HEK293T (cell line): ENCODE results near the gene SLC7A14.

Source experiments
- CTCF ChIA-PET: fragments of 350-600 bp; formaldehyde crosslinking; extraction: SDS; loops from one replicate; lab custom pipeline; 2021; ENCODE audit warnings: antibody characterized with exemption, inconsistent platforms; lab: Yijun Ruan, JAX
- POLR2A ChIA-PET: fragments of 350-600 bp; formaldehyde crosslinking; extraction: SDS; loops from one replicate; lab custom pipeline; 2020; ENCODE audit warnings: antibody characterized with exemption, inconsistent platforms; lab: Yijun Ruan, JAX
- DNase-seq: peaks from one replicate; pipeline ENCODE4 v3.0.0; 2012; ENCODE audit warnings: mixed read lengths; ENCODE audit errors: extremely low spot score
- ARNT ChIP-seq: fragments of 450-650 bp; IDR thresholded peaks from 2 replicates; pipeline ENCODE4 v1.6.1; 2017; ENCODE audit warnings: mild to moderate bottlenecking
- BHLHE40 ChIP-seq: fragments of 450-650 bp; IDR thresholded peaks from 2 replicates; pipeline ENCODE4 v1.6.1; 2016; ENCODE audit warnings: mild to moderate bottlenecking, moderate library complexity, borderline replicate concordance
- CTBP1 ChIP-seq: fragments of 450-650 bp; IDR thresholded peaks from 2 replicates; pipeline ENCODE4 v1.6.1; 2016; ENCODE audit warnings: borderline replicate concordance
- ELF4 ChIP-seq: fragments of 450-650 bp; IDR thresholded peaks from 2 replicates; pipeline ENCODE4 v1.6.1; 2017; ENCODE audit warnings: antibody characterized with exemption
- FOXA1 ChIP-seq: fragments of 450-650 bp; IDR thresholded peaks from 2 replicates; pipeline ENCODE4 v1.6.1; 2016; ENCODE audit warnings: mild to moderate bottlenecking
- FOXK2 ChIP-seq: fragments of 450-650 bp; IDR thresholded peaks from 2 replicates; pipeline ENCODE4 v1.6.1; 2016; ENCODE audit warnings: mild to moderate bottlenecking
- FOXM1 ChIP-seq: fragments of 450-650 bp; IDR thresholded peaks from 2 replicates; pipeline ENCODE4 v1.6.1; 2017; ENCODE audit warnings: mild to moderate bottlenecking, borderline replicate concordance
- HDGF ChIP-seq: fragments of 450-650 bp; IDR thresholded peaks from 2 replicates; pipeline ENCODE4 v1.6.1; 2017; ENCODE audit warnings: antibody characterized with exemption, borderline replicate concordance
- L3MBTL2 ChIP-seq: fragments of 450-650 bp; conservative IDR thresholded peaks from 2 replicates; pipeline ENCODE4 v1.6.1; 2016; ENCODE audit warnings: mild to moderate bottlenecking
- LEF1 ChIP-seq: fragments of 450-650 bp; IDR thresholded peaks from 2 replicates; pipeline ENCODE4 v1.6.1; 2017; ENCODE audit warnings: mild to moderate bottlenecking, borderline replicate concordance
- NFRKB ChIP-seq: fragments of 450-650 bp; IDR thresholded peaks from 2 replicates; pipeline ENCODE4 v1.6.1; 2016; ENCODE audit warnings: mild to moderate bottlenecking, moderate library complexity
- SP1 ChIP-seq: fragments of 450-650 bp; IDR thresholded peaks from 2 replicates; pipeline ENCODE4 v1.6.1; 2017
- SUZ12 ChIP-seq: fragments of 450-650 bp; IDR thresholded peaks from 2 replicates; pipeline ENCODE4 v1.6.1; 2016; ENCODE audit warnings: mild to moderate bottlenecking
- TARDBP ChIP-seq: fragments of 450-650 bp; IDR thresholded peaks from 2 replicates; pipeline ENCODE4 v1.6.1; 2016
- ZNF384 ChIP-seq: fragments of 450-650 bp; IDR thresholded peaks from 2 replicates; pipeline ENCODE4 v1.6.1; 2016
- TF ChIP-seq, protein P1 (sequence below): fragments of 450-650 bp; IDR thresholded peaks from 2 replicates; pipeline ENCODE4 v1.6.1; 2016

Gene SLC7A14

DNA sequence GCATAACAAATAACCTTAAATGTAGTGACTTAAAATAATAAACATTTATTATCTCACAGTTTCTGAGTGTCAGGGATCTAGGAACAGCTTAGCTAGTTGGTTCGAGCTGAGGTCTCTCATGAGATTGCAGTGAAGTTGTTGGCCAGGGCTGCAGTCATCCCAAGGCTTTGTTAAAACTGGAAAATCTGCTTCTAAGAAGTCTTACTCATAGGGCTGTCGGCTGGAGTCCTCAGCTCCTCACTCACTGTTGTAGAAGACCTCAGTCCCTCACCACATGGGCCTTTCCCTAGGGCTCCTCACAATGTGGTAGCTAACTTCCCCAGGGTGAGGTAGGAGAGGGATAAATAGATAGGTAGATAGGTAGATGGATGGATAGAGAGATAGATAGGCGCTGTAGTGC, 20.8 kb upstream of the SLC7A14 start:
- ChIA-PET CTCF (no interaction called here), POLR2A (no interaction called here)
- no peak for TF ChIP-seq TARDBP
- TF ChIP-seq BHLHE40, result no peak
- TF ChIP-seq ZNF384, result no peak
- no peak for TF ChIP-seq FOXK2
- no peak for TF ChIP-seq ELF4
- TF ChIP-seq HDGF, result no peak
- no peak for TF ChIP-seq CTBP1
- no peak for TF ChIP-seq FOXA1
- TF ChIP-seq SUZ12, result no peak
- DNase-seq, result no peak

DNA sequence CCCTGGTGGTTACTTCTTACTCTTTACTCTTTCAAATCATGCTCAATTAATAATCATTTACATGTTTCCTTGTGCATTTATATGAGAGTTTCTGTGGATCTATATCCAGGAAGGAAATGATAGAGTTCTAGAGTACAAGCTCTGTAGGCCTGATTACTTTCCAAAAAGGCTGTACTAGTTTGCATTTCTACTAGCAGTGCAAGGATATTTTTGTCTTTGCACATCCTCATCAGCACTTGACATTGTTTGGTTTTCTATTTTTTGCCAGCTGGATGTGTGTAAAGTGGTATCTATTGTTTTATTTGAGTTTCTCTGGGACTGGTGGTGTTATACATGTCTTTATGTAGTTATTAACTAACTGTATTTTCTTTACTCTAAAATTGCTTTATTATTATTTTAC, 19.6 kb upstream of the SLC7A14 start:
- no peak for DNase-seq
- ChIA-PET POLR2A (no interaction called here), CTCF (no interaction called here)
- no peak for TF ChIP-seq BHLHE40
- TF ChIP-seq FOXA1, result no peak
- TF ChIP-seq LEF1, result no peak
- TF ChIP-seq ELF4, result no peak
- TF ChIP-seq L3MBTL2, result no peak
- TF ChIP-seq HDGF, result no peak
- TF ChIP-seq FOXK2, result no peak
- no peak for TF ChIP-seq SP1
- no peak for TF ChIP-seq TARDBP
- no peak for TF ChIP-seq NFRKB
- no peak for TF ChIP-seq CTBP1
- TF ChIP-seq ZNF384, result no peak
- TF ChIP-seq, protein P1, sequence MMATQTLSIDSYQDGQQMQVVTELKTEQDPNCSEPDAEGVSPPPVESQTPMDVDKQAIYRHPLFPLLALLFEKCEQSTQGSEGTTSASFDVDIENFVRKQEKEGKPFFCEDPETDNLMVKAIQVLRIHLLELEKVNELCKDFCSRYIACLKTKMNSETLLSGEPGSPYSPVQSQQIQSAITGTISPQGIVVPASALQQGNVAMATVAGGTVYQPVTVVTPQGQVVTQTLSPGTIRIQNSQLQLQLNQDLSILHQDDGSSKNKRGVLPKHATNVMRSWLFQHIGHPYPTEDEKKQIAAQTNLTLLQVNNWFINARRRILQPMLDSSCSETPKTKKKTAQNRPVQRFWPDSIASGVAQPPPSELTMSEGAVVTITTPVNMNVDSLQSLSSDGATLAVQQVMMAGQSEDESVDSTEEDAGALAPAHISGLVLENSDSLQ, result no peak
- no peak for TF ChIP-seq SUZ12
- no peak for TF ChIP-seq FOXM1
- no peak for TF ChIP-seq ARNT

DNA sequence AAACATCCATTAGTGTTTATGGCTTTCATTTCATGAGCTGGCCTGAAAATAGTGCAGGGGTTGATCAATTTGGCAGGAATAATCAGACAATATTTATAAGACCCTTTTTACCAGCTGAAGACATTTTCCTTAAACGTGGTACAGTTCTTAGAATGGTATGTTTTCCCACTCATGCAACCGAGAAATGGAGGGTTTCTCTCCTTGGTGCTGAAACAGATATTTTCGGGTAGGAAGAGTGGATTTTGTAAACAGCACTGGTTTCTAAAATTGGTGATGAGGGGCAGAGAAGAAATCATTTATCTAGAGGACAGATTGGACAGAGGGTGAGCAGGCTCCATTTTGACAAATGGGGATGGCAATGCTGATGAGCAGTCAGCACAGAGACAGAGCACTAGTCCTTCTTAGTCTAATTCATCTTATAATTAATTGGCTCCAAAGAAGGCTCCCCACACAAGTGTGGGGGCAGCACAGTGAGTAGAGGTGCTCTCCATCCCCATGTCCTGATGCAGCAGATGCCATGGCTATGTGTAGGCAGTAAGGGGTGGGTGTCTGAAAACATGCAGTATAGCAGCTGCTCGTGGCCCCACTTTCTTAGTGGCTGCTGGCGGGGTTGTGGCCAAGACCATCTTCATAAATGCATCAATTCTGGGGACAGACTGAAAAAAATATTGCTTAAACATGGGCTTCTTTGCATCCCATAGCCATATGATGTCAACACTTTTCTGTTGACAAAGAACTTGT, 18.1 kb upstream of the SLC7A14 start:
- DNase-seq, result no peak
- CTCF ChIA-PET, result no interaction called here
- POLR2A ChIA-PET, result no interaction called here
- TF ChIP-seq ARNT (no peak), CTBP1 (no peak), SUZ12 (no peak), NFRKB (no peak), ELF4 (no peak), HDGF (no peak), FOXM1 (no peak), FOXA1 (no peak), FOXK2 (no peak), SP1 (no peak), L3MBTL2 (no peak), ZNF384 (no peak), LEF1 (no peak), BHLHE40 (no peak), TARDBP (no peak)
- TF ChIP-seq, protein P1, result no peak

DNA sequence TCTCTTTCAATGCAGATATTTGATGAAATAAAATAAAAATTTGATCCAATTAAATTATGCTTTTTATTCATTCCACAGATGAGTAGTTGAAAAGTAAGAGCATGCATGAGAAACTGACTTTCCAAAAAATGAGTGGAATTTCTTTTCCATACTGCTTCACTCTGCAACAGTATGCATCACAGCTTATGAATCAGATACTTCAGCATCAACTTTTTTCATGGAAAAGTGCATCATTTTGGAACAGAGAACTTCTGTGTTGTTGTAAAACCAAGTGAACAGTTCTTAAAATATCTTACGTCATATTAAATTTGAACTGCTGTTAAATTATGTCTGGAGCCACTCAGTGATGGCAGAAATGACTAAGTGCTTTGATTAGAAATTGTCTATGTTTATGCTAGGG, 16.7 kb upstream of the SLC7A14 start:
- no peak for TF ChIP-seq BHLHE40
- no peak for TF ChIP-seq LEF1
- TF ChIP-seq SP1, result no peak
- TF ChIP-seq L3MBTL2, result no peak
- TF ChIP-seq ZNF384, result no peak
- TF ChIP-seq HDGF, result no peak
- TF ChIP-seq SUZ12, result no peak
- TF ChIP-seq FOXA1, result no peak
- TF ChIP-seq FOXM1, result no peak
- no peak for TF ChIP-seq ELF4
- TF ChIP-seq TARDBP, result no peak
- TF ChIP-seq NFRKB, result no peak
- TF ChIP-seq ARNT, result no peak
- TF ChIP-seq, protein P1, result no peak
- no peak for TF ChIP-seq FOXK2
- no peak for TF ChIP-seq CTBP1
- ChIA-PET CTCF (no interaction called here), POLR2A (no interaction called here)
- no peak for DNase-seq

DNA sequence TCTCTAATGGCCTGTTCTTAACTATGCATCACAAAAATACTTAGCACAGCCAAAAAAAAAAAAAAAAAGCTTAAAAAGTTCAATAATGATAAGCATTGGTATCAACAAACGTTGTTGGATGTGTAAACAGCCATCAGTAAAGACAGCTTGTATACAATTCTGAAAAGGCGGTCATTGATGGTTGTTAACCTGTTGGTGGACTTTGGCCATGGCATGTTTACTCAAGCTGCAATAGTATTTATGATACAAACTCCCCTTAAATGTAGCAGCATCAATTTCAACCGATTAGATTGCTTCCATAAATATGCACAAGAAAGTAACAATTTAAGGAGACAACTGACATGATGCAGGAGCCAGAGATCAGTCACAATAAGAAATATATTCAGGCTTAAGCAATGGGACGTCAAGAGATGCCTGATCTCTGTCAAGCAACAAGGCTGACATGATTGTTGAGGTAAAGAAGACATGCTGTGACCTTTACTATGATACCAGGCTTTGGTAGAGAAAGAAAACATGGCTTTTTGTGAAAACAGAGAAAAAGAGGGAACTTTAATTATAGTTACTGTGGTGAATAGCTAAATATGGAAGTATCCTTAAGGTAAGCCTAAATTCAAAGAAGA, 14.2 kb upstream of the SLC7A14 start:
- TF ChIP-seq ZNF384 (no peak), FOXA1 (no peak), L3MBTL2 (no peak), CTBP1 (no peak), HDGF (no peak), NFRKB (no peak), SUZ12 (no peak), FOXK2 (no peak), SP1 (no peak), LEF1 (no peak), FOXM1 (no peak), BHLHE40 (no peak), TARDBP (no peak), ELF4 (no peak)
- TF ChIP-seq, protein P1, result no peak
- CTCF ChIA-PET, result interaction anchor here (0.6 kb wide), 2 partner anchors 11 to 214 kb away, joined by 3 read pairs; no protein-coding TSS in a partner anchor
- no peak for DNase-seq
- POLR2A ChIA-PET, result no interaction called here
